ENCODE data around the gene IP6K1. TPM values are rescaled to one million over a fixed set of nuclear protein-coding genes. Genes with fewer than 3 reads are reported as not detected.

IP6K1 gene
- total and polyA plus RNA-seq, 10 of the 15 experiments (the other 5 are each of a cell fraction or from before 2014, with no cell fraction given): 1.3 to 30.6 (median 18.2) TPM

- peak within 1 kb of the TSS; percentile 98 for H3K4me3 ChIP-seq
- no peaks in the 10 kb centered on the region; a peak in 1 of 4 replicates for H3K27me3 ChIP-seq (replicated peaks in 1 of 2; ENCODE audit: control insufficient read depth in 2 of 2, insufficient read depth in 2 of 2, low read length in 1 of 2)
- no TSS peak for BruUV-seq (replicated peaks)
- DNase-seq (ENCODE audit: low read depth, low spot score) (no peak), FAIRE-seq (peak; percentile 75), ATAC-seq (peak; percentile 81)
- H3K27ac ChIP-seq (ENCODE audit: control insufficient read depth, insufficient read depth): peak within 1 kb of the TSS; percentile 37; the same call in 1 of the 2 replicates
- peak within 1 kb of the TSS; percentile 97 for H2AFZ ChIP-seq (ENCODE audit: control insufficient read depth, low read depth, low read length)
- H3K36me3 ChIP-seq (ENCODE audit: control insufficient read depth in 2 of 2, insufficient read depth in 2 of 2, low read length in 1 of 2): no peaks in the 10 kb centered on the region
- H3K9ac ChIP-seq (ENCODE audit: control insufficient read depth, insufficient read depth, low read length): peak within 1 kb of the TSS; percentile 75
- in situ Hi-C loops (cut with MboI) (loop anchor here (5.0 kb wide), 1 partner anchor 104 kb away; no protein-coding TSS in a partner anchor), intact Hi-C loops (cut with micrococcal nuclease; ENCODE audit: unreplicated experiment) (loop anchor here (1.0 to 2.0 kb wide), 2 partner anchors 36 to 104 kb away; no protein-coding TSS in a partner anchor)
- ChIA-PET SMC1A (ENCODE audit: uncharacterized antibody, unreplicated experiment) (interaction anchor here (1.1 to 9.4 kb wide), 9 partner anchors 11 to 127 kb away, joined by 3 to 146 read pairs (median 6); partner anchors contain the start of genes MON1A and UBA7), POLR2A (interaction anchor here (0.5 to 2.7 kb wide), 12 partner anchors 8 to 144 kb away, joined by 3 to 21 read pairs (median 5); partner anchors contain the start of genes IP6K1 and UBA7), RAD21 (ENCODE audit: unreplicated experiment) (interaction anchor here (0.6 to 8.0 kb wide), 27 partner anchors 10 to 796 kb away, joined by 3 to 182 read pairs (median 4); partner anchors contain the start of genes AMIGO3, IP6K1, MON1A and MST1R), CTCF (interaction anchor here (0.8 to 12.0 kb wide), 18 partner anchors 14 to 263 kb away, joined by 3 to 327 read pairs (median 6); partner anchors contain the start of genes IP6K1, MST1R, TRAIP and UBA7)
- 1% methylated on average over 38 of the region's 71 CpGs for WGBS (ENCODE audit: insufficient coverage, insufficient replicate concordance, low lambda C conversion rate, missing lambda C conversion rate)
- peak within 1 kb of the TSS; percentile 94 for H3K4me2 ChIP-seq (ENCODE audit: control insufficient read depth, insufficient read depth)
- H3K79me2 ChIP-seq (ENCODE audit: control insufficient read depth, insufficient read depth, low read length): no peaks in the 10 kb centered on the region; the same call in 1 of the 2 replicates
- peaks cover 39% of the 10 kb centered on the region for H3K4me1 ChIP-seq (ENCODE audit: control insufficient read depth, insufficient read depth, low read length)
- H4K20me1 ChIP-seq (ENCODE audit: control insufficient read depth, insufficient read depth): no peaks in the 10 kb centered on the region
- H3K9me3 ChIP-seq (replicated peaks; ENCODE audit: control insufficient read depth, insufficient read depth, low read length): no peaks in the 10 kb centered on the region
- TF ChIP-seq ZNF687 (IDR thresholded peaks at IDR 0.05) (0 out of 2 replicates have a peak, but pooled peaks have one; percentile 28), E2F4 (IDR thresholded peaks at IDR 0.05; ENCODE audit: low read depth, low read length) (no peak), ZNF207 (IDR thresholded peaks at IDR 0.05; ENCODE audit: borderline replicate concordance) (peak; percentile 44; the same call in 1 of the 2 replicates), TBL1XR1 (IDR thresholded peaks at IDR 0.05; ENCODE audit: low read depth, low read length) (0 out of 2 replicates have a peak, but pooled peaks have one; percentile 35), LARP7 (IDR thresholded peaks at IDR 0.05) (peak; percentile 59; the same call in 1 of the 2 replicates), MTA2 (IDR thresholded peaks at IDR 0.05; ENCODE audit: low read depth) (no peak), CEBPB (IDR thresholded peaks at IDR 0.05; ENCODE audit: borderline replicate concordance in 1 of 2, low read depth in 2 of 2, low read length in 2 of 2) (no peak), IKZF2 (IDR thresholded peaks at IDR 0.05) (peak in 1 of 2 experiments; percentile 7; a peak in 3 of 4 replicates), SP1 (IDR thresholded peaks at IDR 0.05; ENCODE audit: low read depth, low read length) (peak; percentile 10), ATF7 (IDR thresholded peaks at IDR 0.05; ENCODE audit: low read depth) (no peak), NKRF (conservative IDR thresholded peaks at IDR 0.05) (peak; percentile 57), ZNF384 (IDR thresholded peaks at IDR 0.05; ENCODE audit: borderline replicate concordance, low read depth, low read length) (no peak), GATAD2B (conservative IDR thresholded peaks at IDR 0.05; ENCODE audit: low read depth) (peak; percentile 87)
These were observed 16.6 kb upstream of the IP6K1 start, which contains the start of gene INKA1 for GRCh38 chr3:49802719-49803464. INKA1 (plus strand) TSS chr3:49803261; CDS start chr3:49803393, 132 bp downstream.
